Body of pancreas (tissue), 4 donors: ENCODE data around the gene CYFIP1. TPM values are rescaled to one million over a fixed set of nuclear protein-coding genes. Genes with fewer than 3 reads are reported as not detected.

ENCODE experiments used
- ATAC-seq: fragments of 150-250 bp; one replicate; pipeline ENCODE4 v1.9.1; 2016
- DNase-seq, 4 donors: peaks; one replicate each; pipeline ENCODE4 v3.0.0-alpha.2; 2019
- H3K27ac ChIP-seq, 4 donors: fragments of 200-600 bp; sonication (generic); 1 replicate in 3 of 4; 2 replicates in 1 of 4; pipeline versions ENCODE4 v1.5.1 to v1.6.1; 2016 to 2019; ENCODE audit warnings: mild to moderate bottlenecking in 1 of 4, mixed read lengths in 1 of 4, moderate library complexity in 1 of 4
- H3K27me3 ChIP-seq, 2 donors: fragments of 200-600 bp; sonication (generic); one replicate each; pipeline ENCODE4 v1.6.0; 2016; ENCODE audit warnings: mild to moderate bottlenecking in 1 of 2
- H3K36me3 ChIP-seq, 2 donors: fragments of 200-600 bp; sonication (generic); replicated peaks in 1 of 2; 2 replicates each; pipeline ENCODE4 v1.5.1; 2016; ENCODE audit warnings: low read depth in 2 of 2; ENCODE audit not compliant: insufficient read depth in 1 of 2
- H3K4me1 ChIP-seq: fragments of 200-600 bp; sonication (generic); one replicate; pipeline ENCODE4 v1.6.0; 2016
- H3K4me3 ChIP-seq, 2 donors: fragments of 200-600 bp; sonication (generic); 1 replicate in 1 of 2; 2 replicates in 1 of 2; pipeline ENCODE4 v1.5.1; 2016 to 2019
- H3K9me3 ChIP-seq, 3 donors: fragments of 200-600 bp; sonication (generic); 1 replicate in 2 of 3; 2 replicates in 1 of 3; pipeline ENCODE4 v1.5.1; 2016
- CTCF ChIP-seq, 7 experiments: fragments of 450-650 bp in 4 of 7; fragments of 200-600 bp in 3 of 7; sonication (generic) in 3 of 7; IDR thresholded peaks; one replicate each; pipeline ENCODE4 v1.5.1; 2016 to 2019; ENCODE audit warnings: antibody characterized with exemption in 7 of 7
- POLR2A ChIP-seq, 3 donors: fragments of 450-650 bp; IDR thresholded peaks; one replicate each; pipeline ENCODE4 v1.6.1; 2016; ENCODE audit warnings: antibody characterized with exemption in 3 of 3, mild to moderate bottlenecking in 2 of 3
- WGBS, 2 donors: methylation state at CpG; one replicate each; pipeline ENCODE4 v1.1.5; 2017; 5-methylcytosine and 5-hydroxymethylcytosine counted together
- intact Hi-C: fragments of 100-400 bp; cut with DNase I; formaldehyde crosslinking; loops from one replicate; pipeline ENCODE4 v1.15.1; 2023
- total RNA-seq, 2 donors: library from RNA; depleted of rRNA; stranded (reverse); fragments of >200 nt; gene quantifications; one replicate each; pipeline ENCODE4 v1.1.0, GENCODE V29; 2016

The CYFIP1 gene
- total RNA-seq, 2 donors from 2014 or later: 68.5 to 68.6 TPM

- intact Hi-C loops: no loop called here
- Histone ChIP-seq H3K4me1 (peaks cover 72% of the 10 kb centered on the region), H3K4me3 (no peak overlapping the region), H3K9me3 (no peaks in the 10 kb centered on the region), H3K27ac (peak overlapping the region in 3 of 4 donors; percentile 37 to 80 (median 73)), H3K27me3 (no peaks in the 10 kb centered on the region), H3K36me3 (no peaks in the 10 kb centered on the region)
- no peak for ATAC-seq
- no peak for DNase-seq
- TF ChIP-seq CTCF (IDR thresholded peaks at IDR 0.05) (no peak), POLR2A (IDR thresholded peaks at IDR 0.05) (no peak)
- 88 to 90% methylated on average over 5 to 11 of the region's 11 CpGs for WGBS, 2 donors
Measured at GRCh38 chr15:22960126-22960525, 20.0 kb downstream of the CYFIP1 start.

- Histone ChIP-seq H3K27ac (peak overlapping the region in 3 of 4 donors; percentile 37 to 80 (median 73)), H3K36me3 (no peaks in the 10 kb centered on the region), H3K27me3 (no peaks in the 10 kb centered on the region), H3K4me3 (no peak overlapping the region), H3K4me1 (peaks cover 74% of the 10 kb centered on the region), H3K9me3 (no peaks in the 10 kb centered on the region)
- DNase-seq (no peak), ATAC-seq (no peak)
- 88 to 90% methylated on average over 11 to 31 of the region's 33 CpGs for WGBS, 2 donors
- intact Hi-C loops: no loop called here
- TF ChIP-seq CTCF (IDR thresholded peaks at IDR 0.05) (no peak), POLR2A (IDR thresholded peaks at IDR 0.05) (no peak)
Measured at GRCh38 chr15:22959321-22960101, 20.7 kb downstream of the CYFIP1 start.

- Histone ChIP-seq H3K36me3 (no peaks in the 10 kb centered on the region), H3K4me1 (peaks cover 68% of the 10 kb centered on the region)
Measured at GRCh38 chr15:22958487-22959280, 21.5 kb downstream of the CYFIP1 start.

GRCh38 chr15:22956978-22957260 is 23.2 kb downstream of the CYFIP1 start:
- TF ChIP-seq POLR2A (IDR thresholded peaks at IDR 0.05) (no peak), CTCF (IDR thresholded peaks at IDR 0.05) (no peak)
- WGBS, 2 donors: 80 to 86% methylated on average over 14 of the region's 14 CpGs

More at GRCh38 chr15:22958487-22959280, 21.5 kb downstream of the CYFIP1 start:
- intact Hi-C loops: no loop called here
- Histone ChIP-seq H3K27ac (no peak overlapping the region), H3K4me3 (no peak overlapping the region), H3K27me3 (no peaks in the 10 kb centered on the region), H3K9me3 (no peaks in the 10 kb centered on the region)
- TF ChIP-seq POLR2A (IDR thresholded peaks at IDR 0.05) (no peak), CTCF (IDR thresholded peaks at IDR 0.05) (no peak)
- DNase-seq (no peak), ATAC-seq (no peak)
- WGBS, 2 donors: 83 to 85% methylated on average over 15 to 16 of the region's 16 CpGs

More at GRCh38 chr15:22956978-22957260, 23.2 kb downstream of the CYFIP1 start:
- H3K27me3 ChIP-seq: no peaks in the 10 kb centered on the region
- H3K9me3 ChIP-seq: no peaks in the 10 kb centered on the region
- H3K4me3 ChIP-seq: no peak overlapping the region
- peaks cover 62% of the 10 kb centered on the region for H3K4me1 ChIP-seq
- ATAC-seq (no peak), DNase-seq (peak in 1 of 4 donors; percentile 41)
- no peaks in the 10 kb centered on the region for H3K36me3 ChIP-seq
- peak overlapping the region in 1 of 4 donors; percentile 10 for H3K27ac ChIP-seq
- intact Hi-C loops: no loop called here
